Measurements from ENCODE around the gene CALN1.

- TF ChIP-seq ZNF280D (tag by site-specific recombination; IDR thresholded peaks at IDR 0.05) = no peak
- TF ChIP-seq ZNF26 (tag by site-specific recombination; IDR thresholded peaks at IDR 0.05) = no peak
- no peak for TF ChIP-seq ZNF24 (tag by site-specific recombination; IDR thresholded peaks at IDR 0.05)
- no peak for TF ChIP-seq ZNF121 (tag by site-specific recombination; IDR thresholded peaks at IDR 0.05)
- TF ChIP-seq CTCF (tag by site-specific recombination; IDR thresholded peaks at IDR 0.05) = no peak
- no peak for TF ChIP-seq SP2 (tag by site-specific recombination; IDR thresholded peaks at IDR 0.05)
- TF ChIP-seq SCRT1 (tag by site-specific recombination; IDR thresholded peaks at IDR 0.05; ENCODE audit: borderline replicate concordance) = no peak
- no peak for TF ChIP-seq ZSCAN18 (tag by site-specific recombination; IDR thresholded peaks at IDR 0.05)
- TF ChIP-seq ZNF223 (tag by site-specific recombination; IDR thresholded peaks at IDR 0.05) = no peak
- TF ChIP-seq ZBTB26 (tag by site-specific recombination; optimal IDR thresholded peaks at IDR 0.05) = no peak
Observed at GRCh38 chr7:71867626-71868025, 544.5 kb downstream of the CALN1 start.
